ENCODE data around the gene CHAF1A.
A peak's percentile ranks its signal among the peaks of the same experiment; 100 is the strongest.

The CHAF1A gene

DNA sequence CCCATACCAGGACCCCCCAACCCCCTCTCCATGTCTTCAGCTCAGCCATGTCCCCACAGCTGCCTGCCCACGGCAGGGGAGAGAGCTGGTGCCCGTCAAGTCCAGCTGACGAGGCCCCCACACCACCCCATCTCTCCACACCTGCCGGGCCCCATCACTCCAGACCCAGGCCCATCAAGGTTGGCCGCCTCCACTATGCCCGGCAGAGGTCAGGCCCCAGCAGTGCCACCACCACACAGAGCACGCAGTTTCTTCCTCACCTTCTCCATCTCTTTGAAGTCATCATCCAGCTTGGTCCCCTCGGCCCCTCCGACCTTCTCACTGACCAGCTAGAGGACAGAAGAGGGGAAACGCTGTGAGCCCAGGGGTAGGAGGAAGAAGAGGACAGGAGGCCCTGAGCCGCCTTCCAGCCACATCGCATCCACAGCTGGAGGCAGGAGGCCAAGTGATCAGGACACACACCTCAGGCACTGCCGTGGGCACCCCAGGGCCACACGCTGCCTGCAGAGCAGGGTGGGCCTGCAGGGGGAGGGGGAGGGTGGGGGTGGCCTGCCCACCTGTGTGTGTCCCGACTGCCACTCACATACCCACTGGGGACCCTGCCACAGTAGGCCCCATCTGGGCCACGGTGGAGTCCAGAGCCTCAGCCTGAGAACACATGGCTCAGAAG lies 35.6 kb upstream of the CHAF1A start:
- DNase-seq (ENCODE audit: low spot score) = no peak

- no peak for DNase-seq (ENCODE audit: low spot score)
Measured at GRCh38 chr19:4367336-4367723, 35.1 kb upstream of the CHAF1A start.

- DNase-seq (ENCODE audit: low spot score) = no peak
Measured at GRCh38 chr19:4367781-4368127, 34.7 kb upstream of the CHAF1A start.

DNA sequence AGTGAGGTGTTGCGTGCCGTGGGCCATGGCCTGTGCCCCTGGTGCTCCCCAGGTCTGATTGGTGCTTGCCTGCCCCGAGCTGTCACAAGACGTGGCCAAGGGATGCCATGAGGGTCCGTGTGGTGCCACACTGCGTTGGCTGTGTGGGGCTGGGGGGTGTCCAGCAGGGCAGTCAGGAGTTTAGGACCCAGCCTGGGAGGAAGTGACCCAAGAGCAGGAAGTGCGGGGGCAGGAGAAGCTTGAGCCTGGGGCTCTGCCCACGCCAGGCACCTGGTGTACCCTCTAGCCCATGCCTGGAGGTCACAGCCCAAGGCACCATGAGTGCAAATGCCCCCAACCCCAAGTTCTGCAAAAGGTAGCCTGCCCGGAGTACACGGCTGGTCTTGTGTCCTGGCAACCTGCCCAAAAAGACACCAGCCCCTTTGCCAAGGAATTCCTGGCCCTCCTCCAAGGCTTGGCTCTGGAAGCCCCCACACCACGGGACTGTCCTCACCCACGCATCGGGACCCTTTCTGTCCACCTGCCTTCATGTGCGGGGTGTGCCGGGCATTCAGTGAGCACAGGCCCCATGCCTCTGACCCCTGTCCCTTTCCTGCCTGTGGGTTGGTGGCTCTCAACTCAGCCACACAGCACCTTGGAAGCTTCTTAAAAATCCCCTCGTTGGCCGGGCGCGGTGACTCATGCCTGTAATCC lies 34.2 kb upstream of the CHAF1A start:
- DNase-seq (ENCODE audit: low spot score) = no peak

DNA sequence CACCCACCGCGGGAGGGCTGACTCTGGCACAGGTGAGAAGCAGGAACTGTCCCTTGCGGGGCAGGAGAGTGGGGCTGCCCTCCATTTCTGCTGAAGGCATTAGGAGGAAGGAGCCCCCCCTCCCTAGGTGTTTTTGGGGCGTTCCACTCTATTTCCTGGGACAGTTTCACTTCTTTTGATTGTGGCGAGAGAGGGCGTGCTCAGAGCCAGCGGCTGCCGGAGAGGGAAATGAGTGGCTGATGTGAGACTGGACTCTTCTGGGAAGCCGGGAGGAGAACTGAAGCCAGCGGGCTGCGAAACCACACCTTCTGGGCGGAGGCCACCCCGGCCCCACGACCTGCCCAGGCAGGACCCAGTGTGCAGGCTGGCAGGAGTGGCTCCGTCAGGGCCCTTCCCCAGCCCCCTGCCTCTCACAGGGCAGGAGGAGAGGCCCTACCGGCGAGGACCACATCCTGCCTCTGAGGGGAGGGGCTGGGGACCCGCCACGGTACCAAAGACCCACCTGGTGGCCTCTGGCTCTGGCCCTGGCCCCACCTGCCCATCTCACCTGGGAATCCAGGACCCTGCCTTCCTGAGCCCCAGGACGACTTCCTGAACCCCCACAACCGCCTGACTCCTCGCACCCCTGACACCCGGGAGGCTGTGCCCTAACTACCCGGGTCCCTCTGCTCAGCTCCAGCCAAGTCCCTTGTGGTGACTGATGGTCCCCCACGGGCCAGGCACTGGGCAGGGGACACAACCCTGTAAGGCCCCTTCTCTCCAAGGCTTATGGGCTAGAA lies 33.1 kb upstream of the CHAF1A start:
- no peak for DNase-seq (ENCODE audit: low spot score)

- DNase-seq (ENCODE audit: low spot score) = peak; percentile 62
Measured at GRCh38 chr19:4369888-4370260, 32.6 kb upstream of the CHAF1A start.

- no peak for DNase-seq (ENCODE audit: low spot score)
Measured at GRCh38 chr19:4370418-4371041, 31.9 kb upstream of the CHAF1A start.

- DNase-seq (ENCODE audit: low spot score) = no peak
Measured at GRCh38 chr19:4371247-4372164, 30.9 kb upstream of the CHAF1A start.

DNA sequence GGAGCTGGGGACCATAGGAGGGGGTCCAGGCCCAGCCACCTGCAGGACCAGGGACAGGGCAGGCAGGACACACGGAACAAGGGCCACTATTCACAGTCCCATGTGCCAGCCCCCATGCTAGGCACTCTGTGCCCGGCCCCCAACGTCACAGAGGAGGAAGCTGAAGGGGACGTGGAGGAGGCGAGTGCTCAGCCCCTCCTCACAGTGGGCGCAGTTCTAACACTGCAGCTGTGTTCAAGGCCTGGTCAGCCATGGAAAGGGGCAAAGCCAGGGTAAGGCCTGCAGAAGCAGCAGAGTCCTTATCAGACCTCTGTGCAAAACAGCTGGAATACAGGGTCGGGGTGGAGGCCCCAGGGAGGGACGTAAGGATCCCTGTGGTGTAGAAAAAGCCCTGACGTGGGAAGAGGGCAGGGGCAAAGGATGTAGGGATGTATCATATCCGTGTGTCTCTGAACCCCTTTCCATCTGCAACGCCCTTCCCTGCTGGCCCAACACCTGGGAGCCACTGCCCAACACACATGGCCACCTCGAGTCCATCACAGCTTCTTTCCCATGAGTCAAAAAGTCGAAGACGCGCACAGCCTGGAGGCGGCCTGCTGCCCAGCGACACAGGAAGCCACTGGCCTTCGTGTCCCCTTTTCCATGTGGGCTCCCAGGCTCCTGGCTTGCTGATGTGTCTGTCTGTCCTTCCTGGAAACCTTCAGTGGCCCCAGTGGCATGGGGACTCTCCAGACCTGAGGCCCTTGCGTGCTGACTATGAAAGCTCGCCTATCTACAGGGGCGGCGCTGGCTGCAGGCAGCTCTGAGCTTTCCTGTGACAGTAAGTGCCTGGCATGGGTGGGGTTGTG lies 30.1 kb upstream of the CHAF1A start:
- DNase-seq (ENCODE audit: low spot score) = no peak

- DNase-seq (ENCODE audit: low spot score) = no peak
Measured at GRCh38 chr19:4373013-4373367, 29.4 kb upstream of the CHAF1A start.

DNA sequence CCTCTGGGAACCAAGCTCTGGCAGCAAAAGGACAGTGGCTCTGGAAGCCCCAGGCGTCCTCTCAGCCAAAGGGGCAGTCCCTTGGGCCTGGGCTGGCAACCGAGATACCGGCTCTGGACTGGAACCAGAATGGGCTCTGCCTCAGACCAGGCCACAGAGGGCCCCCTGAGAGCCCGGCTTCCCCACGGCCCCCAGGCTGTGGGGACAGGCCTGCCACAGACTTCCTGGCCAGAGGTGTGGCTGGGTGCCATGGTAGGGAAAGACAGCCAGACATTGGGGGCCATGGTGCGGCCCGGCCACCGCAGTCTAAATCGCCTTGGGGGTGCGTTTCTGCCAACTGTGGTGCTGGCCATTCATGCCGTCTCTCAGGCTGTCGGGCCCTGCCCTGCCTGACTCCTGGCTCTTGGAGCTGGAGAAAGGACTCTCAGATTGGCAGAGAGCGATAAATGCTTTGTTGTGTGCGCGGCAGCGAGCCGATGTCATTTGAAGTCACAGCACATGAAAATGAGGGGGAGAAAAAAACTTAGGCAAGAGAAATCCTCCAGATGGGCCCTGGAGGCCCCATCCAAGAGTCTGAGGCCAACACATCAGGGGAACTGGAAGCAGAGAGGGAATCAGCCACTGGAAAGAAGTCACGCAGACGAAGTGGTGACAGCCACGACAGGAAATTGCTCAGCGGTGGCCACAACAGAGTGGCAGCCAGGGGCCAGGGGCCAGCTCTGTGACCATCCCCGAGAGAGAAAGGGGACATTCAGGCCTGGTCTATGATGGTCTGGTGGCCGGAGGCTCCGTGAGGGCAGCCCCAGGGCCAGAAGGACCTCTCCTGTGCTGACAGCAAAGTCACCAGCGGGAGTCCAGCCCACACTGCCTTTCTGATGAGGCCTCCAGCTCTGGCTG lies 28.6 kb upstream of the CHAF1A start:
- DNase-seq (ENCODE audit: low spot score) = peak; percentile 47

DNA sequence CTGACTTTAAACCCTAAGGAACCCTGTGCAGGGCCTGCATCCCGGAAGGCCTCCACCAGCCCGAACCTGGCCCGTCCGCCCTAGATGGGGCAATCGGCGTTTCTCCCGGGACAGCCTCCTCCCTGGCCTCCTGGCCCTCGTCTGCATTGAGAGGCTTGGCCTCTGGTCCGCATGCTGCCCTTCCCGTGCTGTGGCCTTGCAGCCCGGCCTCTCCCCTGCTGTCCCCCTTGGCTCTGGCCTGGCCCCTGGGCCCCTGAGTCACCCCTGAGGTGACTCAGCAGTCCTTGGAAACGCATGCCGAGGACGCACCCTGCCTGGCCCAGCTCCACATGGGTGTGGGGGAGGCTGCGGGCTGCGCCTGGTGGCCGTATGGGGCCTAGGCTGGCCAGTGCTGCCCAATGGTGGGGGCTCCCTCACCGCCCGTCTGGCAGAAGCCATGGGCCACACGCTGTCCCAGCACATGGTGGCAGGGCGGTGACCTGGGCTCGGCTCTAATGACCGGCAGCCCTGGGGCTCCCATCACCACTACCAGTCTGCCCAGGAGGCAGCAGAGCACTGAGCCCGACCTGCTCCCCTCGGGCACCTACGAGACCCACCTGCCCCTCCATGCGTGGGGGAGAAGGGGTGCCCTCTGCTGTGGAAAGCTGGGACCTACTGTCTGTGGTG lies 27.8 kb upstream of the CHAF1A start:
- peak; percentile 92 for DNase-seq (ENCODE audit: low spot score)

- DNase-seq (ENCODE audit: low spot score) = no peak
Measured at GRCh38 chr19:4375164-4376027, 27.0 kb upstream of the CHAF1A start.

- no peak for DNase-seq (ENCODE audit: low spot score)
Measured at GRCh38 chr19:4376028-4376670, 26.3 kb upstream of the CHAF1A start.

GRCh38 chr19:4376671-4376990 lies 25.8 kb upstream of the CHAF1A start:
- no peak for DNase-seq (ENCODE audit: low spot score)

GRCh38 chr19:4376991-4377781 lies 25.3 kb upstream of the CHAF1A start:
- no peak for DNase-seq (ENCODE audit: low spot score)

DNA sequence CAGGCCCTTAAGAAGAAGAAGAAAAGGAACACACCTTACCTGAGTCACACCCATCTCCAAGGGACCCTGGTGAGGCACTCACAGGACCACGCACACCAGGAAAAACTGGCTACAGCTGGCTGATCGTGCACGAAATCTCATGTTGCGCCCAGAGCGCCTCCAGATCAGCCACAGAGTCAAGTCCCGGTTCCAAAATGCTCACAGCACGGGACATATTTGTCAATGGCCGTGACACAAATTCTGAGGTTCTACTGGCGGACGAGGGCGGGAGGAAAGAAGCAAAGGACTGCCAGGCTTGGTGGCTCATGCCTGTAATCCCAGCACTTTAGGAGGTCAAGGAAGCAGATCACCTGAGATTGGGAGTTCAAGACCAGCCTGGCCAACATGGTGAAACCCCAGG lies 23.6 kb upstream of the CHAF1A start:
- no peak for DNase-seq (ENCODE audit: low spot score)
